Uterus (tissue), 2 donors: ENCODE measurements around the gene ATP5PD.

Experiments
- POLR2A ChIP-seq, 2 donors: fragments of 450-650 bp; IDR thresholded peaks; one replicate each; pipeline ENCODE4 v1.6.1; 2016; ENCODE audit warnings: antibody characterized with exemption in 2 of 2, mild to moderate bottlenecking in 1 of 2, moderate library complexity in 1 of 2
- TF ChIP-seq, protein P1 (sequence below), 4 experiments: fragments of 200-600 bp in 2 of 4; fragments of 450-650 bp in 2 of 4; sonication (generic) in 2 of 4; IDR thresholded peaks; one replicate each; pipeline ENCODE4 v1.5.1; 2016 to 2019; ENCODE audit warnings: antibody characterized with exemption in 4 of 4, mild to moderate bottlenecking in 2 of 4, moderate library complexity in 1 of 4

DNA sequence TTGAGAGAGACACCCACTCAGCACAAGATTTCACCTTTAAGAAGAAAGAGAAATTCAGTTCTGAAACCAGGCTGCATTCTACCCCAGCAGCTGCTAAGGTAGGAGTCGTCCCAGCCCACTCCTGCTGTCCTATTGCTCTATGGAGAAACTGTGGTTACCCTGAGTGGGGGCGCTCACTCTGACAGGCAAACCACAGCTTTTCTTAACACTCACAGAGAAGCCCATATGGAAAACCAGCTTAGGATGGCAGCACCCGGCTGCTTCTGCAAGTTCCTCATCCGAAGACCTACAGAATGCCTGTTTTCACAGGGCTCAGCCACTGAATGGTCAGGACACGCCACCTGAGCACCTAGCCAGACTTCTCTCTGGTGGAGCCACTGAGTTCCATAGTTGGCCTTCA lies 7.5 kb downstream of the ATP5PD start:
- no peak for TF ChIP-seq POLR2A (IDR thresholded peaks at IDR 0.05)
- TF ChIP-seq, protein P1, sequence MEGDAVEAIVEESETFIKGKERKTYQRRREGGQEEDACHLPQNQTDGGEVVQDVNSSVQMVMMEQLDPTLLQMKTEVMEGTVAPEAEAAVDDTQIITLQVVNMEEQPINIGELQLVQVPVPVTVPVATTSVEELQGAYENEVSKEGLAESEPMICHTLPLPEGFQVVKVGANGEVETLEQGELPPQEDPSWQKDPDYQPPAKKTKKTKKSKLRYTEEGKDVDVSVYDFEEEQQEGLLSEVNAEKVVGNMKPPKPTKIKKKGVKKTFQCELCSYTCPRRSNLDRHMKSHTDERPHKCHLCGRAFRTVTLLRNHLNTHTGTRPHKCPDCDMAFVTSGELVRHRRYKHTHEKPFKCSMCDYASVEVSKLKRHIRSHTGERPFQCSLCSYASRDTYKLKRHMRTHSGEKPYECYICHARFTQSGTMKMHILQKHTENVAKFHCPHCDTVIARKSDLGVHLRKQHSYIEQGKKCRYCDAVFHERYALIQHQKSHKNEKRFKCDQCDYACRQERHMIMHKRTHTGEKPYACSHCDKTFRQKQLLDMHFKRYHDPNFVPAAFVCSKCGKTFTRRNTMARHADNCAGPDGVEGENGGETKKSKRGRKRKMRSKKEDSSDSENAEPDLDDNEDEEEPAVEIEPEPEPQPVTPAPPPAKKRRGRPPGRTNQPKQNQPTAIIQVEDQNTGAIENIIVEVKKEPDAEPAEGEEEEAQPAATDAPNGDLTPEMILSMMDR (IDR thresholded peaks at IDR 0.05): no peak
